HepG2 (cell line): ENCODE results near the gene DCT. TPM values are rescaled to one million over a fixed set of nuclear protein-coding genes. Genes with fewer than 3 reads are reported as not detected.

Experiments used
- ATAC-seq: fragments of 200-7000 bp; cut with Tn5 transposase; 3 replicates; pipeline ENCODE4 v1.9.1; 2020; ENCODE audit warnings: mild to moderate bottlenecking, moderate library complexity
- BruUV-seq: library from RNA; stranded (reverse); fragments of 400-500 nt; replicated peaks from 2 replicates; lab custom pipeline; 2021; lab: Mats Ljungman, UMichigan
- CTCF ChIA-PET: fragments of 300-600 bp; formaldehyde crosslinking; extraction: SDS; loops from one replicate; lab custom pipeline; 2021; ENCODE audit warnings: low total read pairs, inconsistent platforms, low intra/inter-chr PET ratio; lab: Yijun Ruan, JAX
- POLR2A ChIA-PET: fragments of 350-600 bp; sonication (Branson Sonifier 250); formaldehyde crosslinking; loops from one replicate; lab custom pipeline; 2020; ENCODE audit warnings: antibody characterized with exemption, inconsistent platforms; lab: Yijun Ruan, JAX
- DNase-seq: peaks from one replicate; pipeline ENCODE4 v3.0.0-alpha.2; 2015; ENCODE audit warnings: low spot score
- FAIRE-seq: peaks from 3 replicates; lab custom pipeline; 2011; peaks lifted over from hg19 to GRCh38; lab: Jason Lieb, UNC
- H2AFZ ChIP-seq: one replicate; pipeline ENCODE4 v1.6.1; 2011; ENCODE audit warnings: low read length, inconsistent platforms
- H3K27ac ChIP-seq: fragments of 300-600 bp; 3 replicates; pipeline ENCODE4 v1.8.0; 2011; ENCODE audit warnings: mixed run types, mild to moderate bottlenecking, mixed read lengths, low read length, inconsistent platforms; ENCODE audit not compliant: insufficient read depth; ENCODE audit errors: extremely low read length
- H3K27me3 ChIP-seq, 2 experiments: fragments of 200-600 bp in 1 of 2; 2 replicates in 1 of 2; 3 replicates in 1 of 2; pipeline versions ENCODE4 v1.6.0 to v1.8.0; 2011; ENCODE audit warnings: low read length in 2 of 2, mild to moderate bottlenecking in 2 of 2, moderate library complexity in 2 of 2, inconsistent platforms in 1 of 2; ENCODE audit not compliant: insufficient read depth in 2 of 2, control insufficient read depth in 1 of 2
- H3K36me3 ChIP-seq, 2 experiments: fragments of 200-600 bp in 1 of 2; replicated peaks in 1 of 2; 2 replicates in 1 of 2; 3 replicates in 1 of 2; pipeline versions ENCODE4 v1.5.1 to v1.8.0; 2011; ENCODE audit warnings: low read length in 2 of 2, inconsistent platforms in 1 of 2; ENCODE audit not compliant: insufficient read depth in 2 of 2, control insufficient read depth in 1 of 2
- H3K4me1 ChIP-seq: 2 replicates; pipeline ENCODE4 v1.5.1; 2012; ENCODE audit warnings: low read length, inconsistent platforms; ENCODE audit not compliant: insufficient read depth
- H3K4me2 ChIP-seq: 2 replicates; pipeline ENCODE4 v1.6.0; 2011; ENCODE audit warnings: low read depth, low read length, inconsistent platforms
- H3K4me3 ChIP-seq, 3 experiments: fragments of 200-600 bp in 1 of 3; sonication (generic), shearing (Covaris generic) in 1 of 3; replicated peaks in 1 of 3; 2 replicates each; pipeline ENCODE4 v1.5.1; 2011 to 2016; ENCODE audit warnings: low read length in 3 of 3, inconsistent platforms in 2 of 3, low read depth in 2 of 3, mild to moderate bottlenecking in 2 of 3, control low read depth in 1 of 3, mixed read lengths in 1 of 3; ENCODE audit not compliant: insufficient read depth in 1 of 3
- H3K79me2 ChIP-seq: one replicate; pipeline ENCODE4 v1.6.1; 2011; ENCODE audit warnings: low read length, inconsistent platforms; ENCODE audit not compliant: insufficient read depth
- H3K9ac ChIP-seq: 2 replicates; pipeline ENCODE4 v1.6.0; 2011; ENCODE audit warnings: mild to moderate bottlenecking, low read depth, low read length, inconsistent platforms; ENCODE audit not compliant: insufficient read depth
- H3K9me3 ChIP-seq: 2 replicates; pipeline ENCODE4 v1.5.1; 2012; ENCODE audit warnings: mild to moderate bottlenecking, low read length
- H4K20me1 ChIP-seq: 2 replicates; pipeline ENCODE4 v1.6.0; 2011; ENCODE audit warnings: inconsistent platforms, mild to moderate bottlenecking, low read length, moderate library complexity; ENCODE audit not compliant: insufficient read depth
- ATRX ChIP-seq: sonication (generic); formaldehyde crosslinking; IDR thresholded peaks from 2 replicates; pipeline ENCODE4 v1.4.0; 2020; ENCODE audit warnings: missing genetic modification reagents, borderline replicate concordance
- BORCS8-MEF2B ChIP-seq: sonication (generic); formaldehyde crosslinking; IDR thresholded peaks from 2 replicates; pipeline ENCODE4 v1.8.0; 2022; ENCODE audit warnings: mild to moderate bottlenecking, missing genetic modification reagents
- CEBPG ChIP-seq: IDR thresholded peaks from 2 replicates; pipeline ENCODE4 v1.6.1; 2016
- FLYWCH1 ChIP-seq: sonication (generic); formaldehyde crosslinking; IDR thresholded peaks from 2 replicates; pipeline ENCODE4 v1.8.1; 2023; ENCODE audit warnings: mild to moderate bottlenecking, missing genetic modification reagents
- KDM6A ChIP-seq: IDR thresholded peaks from 2 replicates; pipeline ENCODE4 v1.6.1; 2016; ENCODE audit warnings: low read depth
- NFYC ChIP-seq: IDR thresholded peaks from 2 replicates; pipeline ENCODE4 v1.6.1; 2016; ENCODE audit warnings: missing genetic modification reagents, missing compliant biosample characterization
- RAD21 ChIP-seq: fragments of 450-650 bp; formaldehyde crosslinking; IDR thresholded peaks from 2 replicates; pipeline ENCODE4 v1.5.0; 2020; ENCODE audit warnings: mild to moderate bottlenecking
- SP5 ChIP-seq: IDR thresholded peaks from 2 replicates; pipeline ENCODE4 v1.6.1; 2016; ENCODE audit warnings: low read depth, borderline replicate concordance
- WIZ ChIP-seq: sonication (generic); formaldehyde crosslinking; IDR thresholded peaks from 2 replicates; pipeline ENCODE4 v1.5.1; 2020; ENCODE audit warnings: mild to moderate bottlenecking, missing genetic modification reagents
- ZBED4 ChIP-seq: sonication (generic); formaldehyde crosslinking; IDR thresholded peaks from 2 replicates; pipeline ENCODE4 v1.4.0; 2020; ENCODE audit warnings: missing genetic modification reagents, borderline replicate concordance
- ZNF160 ChIP-seq: sonication (generic); formaldehyde crosslinking; IDR thresholded peaks from 2 replicates; pipeline ENCODE4 v1.8.0; 2022; ENCODE audit warnings: mild to moderate bottlenecking, inconsistent platforms, missing genetic modification reagents
- ZNF350 ChIP-seq: sonication (generic); formaldehyde crosslinking; IDR thresholded peaks from 2 replicates; pipeline ENCODE4 v1.4.0; 2020; ENCODE audit warnings: mild to moderate bottlenecking, low read depth, missing genetic modification reagents, borderline replicate concordance
- ZNF775 ChIP-seq: sonication (generic); formaldehyde crosslinking; IDR thresholded peaks from 2 replicates; pipeline ENCODE4 v1.4.0; 2020; ENCODE audit warnings: missing genetic modification reagents, mild to moderate bottlenecking, moderate library complexity, borderline replicate concordance
- ZNF782 ChIP-seq: sonication (generic); formaldehyde crosslinking; IDR thresholded peaks from 2 replicates; pipeline ENCODE4 v1.4.0; 2020; ENCODE audit warnings: missing genetic modification reagents, mild to moderate bottlenecking, borderline replicate concordance
- ZSCAN30 ChIP-seq: sonication (generic); formaldehyde crosslinking; IDR thresholded peaks from 2 replicates; pipeline ENCODE4 v1.5.0; 2020; ENCODE audit warnings: mild to moderate bottlenecking, missing genetic modification reagents
- WGBS: methylation state at CpG from one replicate; pipeline ENCODE4 v1.1.6; 2017; ENCODE audit warnings: low lambda C conversion rate; 5-methylcytosine and 5-hydroxymethylcytosine counted together
- in situ Hi-C: cut with HindIII; loops from 2 replicates; pipeline ENCODE4 v1.10.0; 2017; ENCODE audit warnings: low pct_unique_long_range_greater_than_20kb; ENCODE audit not compliant: extremely low pct_ligation_motif_present
- intact Hi-C: fragments of 100-400 bp; cut with micrococcal nuclease; formaldehyde crosslinking; loops from one replicate; pipeline ENCODE4 v1.10.0; 2022; ENCODE audit not compliant: unreplicated experiment
- polyA plus RNA-seq, 8 experiments: library from polyadenylated mRNA; depleted of rRNA in 3 of 8; stranded (reverse) in 7 of 8; unstranded in 1 of 8; fragments of >200 nt; fragmentation: Illumina TruSeq in 4 of 8; extraction: Trizol in 4 of 8; gene quantifications; 2 replicates each; pipeline versions ENCODE4 v1.2.1 to v1.2.3, GENCODE V29; 2011 to 2016; ENCODE audit warnings: low read depth in 4 of 8, missing spikeins in 1 of 8, mixed read lengths in 1 of 8; ENCODE audit not compliant: insufficient read depth in 1 of 8
- total RNA-seq, 5 experiments: library from RNA; depleted of rRNA; stranded (reverse); fragments of >200 nt; fragmentation: Illumina TruSeq; extraction: Trizol; gene quantifications; 2 replicates each; pipeline ENCODE4 v1.2.3, GENCODE V29; 2016; ENCODE audit warnings: low read depth in 1 of 5
- TF ChIP-seq, protein P1 (sequence below): IDR thresholded peaks from 2 replicates; pipeline ENCODE4 v1.6.1; 2012; ENCODE audit warnings: low read depth, low read length, improper control_type of control experiment
- TF ChIP-seq, protein P2 (sequence below): sonication (generic); formaldehyde crosslinking; IDR thresholded peaks from 2 replicates; pipeline ENCODE4 v1.5.0; 2020; ENCODE audit warnings: missing genetic modification reagents
- TF ChIP-seq, protein P3 (sequence below): sonication (generic); formaldehyde crosslinking; IDR thresholded peaks from 2 replicates; pipeline ENCODE4 v1.9.0; 2021; ENCODE audit warnings: missing genetic modification reagents, borderline replicate concordance

DCT gene
- total and polyA plus RNA-seq, 2 of the 13 experiments (the other 11 are each of a cell fraction or from before 2014, with no cell fraction given), result not detected

DNA sequence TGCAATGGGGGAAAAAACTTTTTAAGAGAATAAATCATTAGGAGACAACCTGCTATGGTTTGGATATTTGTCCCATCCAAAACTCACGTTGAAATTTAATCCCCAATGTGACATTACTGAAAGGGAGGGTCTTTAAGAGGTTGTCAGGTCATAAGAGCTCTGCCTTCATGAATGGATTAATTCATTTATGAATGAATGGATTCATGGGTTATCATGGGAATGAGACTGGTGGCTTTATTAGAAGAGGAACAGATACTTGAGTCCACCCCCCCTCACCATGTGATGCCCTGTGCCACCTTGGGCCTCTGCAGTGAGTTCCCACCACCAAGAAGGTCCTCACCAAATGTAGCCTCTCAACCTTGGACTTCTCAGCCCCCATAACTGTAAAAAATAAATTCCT lies 37.0 kb upstream of the DCT start:
- Histone ChIP-seq H2AFZ (no peak overlapping the region), H3K4me3 (no peak overlapping the region), H3K4me2 (no peak overlapping the region), H3K9me3 (no peaks in the 10 kb centered on the region), H3K79me2 (no peaks in the 10 kb centered on the region), H4K20me1 (no peaks in the 10 kb centered on the region), H3K4me1 (no peaks in the 10 kb centered on the region), H3K27me3 (peaks cover 0 to 4% of the 10 kb centered on the region in 2 experiments; a peak in 1 of 5 replicates), H3K27ac (no peak overlapping the region), H3K9ac (no peak overlapping the region), H3K36me3 (no peaks in the 10 kb centered on the region)
- WGBS, result 0% methylated on average over 1 of the region's 1 CpG
- DNase-seq (no peak), FAIRE-seq (no peak), ATAC-seq (no peak)
- in situ Hi-C loops (no loop called here), intact Hi-C loops (no loop called here)
- ChIA-PET POLR2A (no interaction called here), CTCF (no interaction called here)
- no TSS peak for BruUV-seq
- no peak for TF ChIP-seq BORCS8-MEF2B
- no peak for TF ChIP-seq FLYWCH1 (CRISPR knock-in tag)
- no peak for TF ChIP-seq RAD21 (CRISPR knock-in tag)
- TF ChIP-seq ZSCAN30, result no peak
- no peak for TF ChIP-seq ZNF350 (CRISPR knock-in tag)
- no peak for TF ChIP-seq WIZ
- TF ChIP-seq SP5 (CRISPR knock-in tag), result no peak
- no peak for TF ChIP-seq KDM6A
- no peak for TF ChIP-seq ZBED4 (CRISPR knock-in tag)
- TF ChIP-seq ZNF782 (CRISPR knock-in tag), result no peak
- TF ChIP-seq, protein P1, sequence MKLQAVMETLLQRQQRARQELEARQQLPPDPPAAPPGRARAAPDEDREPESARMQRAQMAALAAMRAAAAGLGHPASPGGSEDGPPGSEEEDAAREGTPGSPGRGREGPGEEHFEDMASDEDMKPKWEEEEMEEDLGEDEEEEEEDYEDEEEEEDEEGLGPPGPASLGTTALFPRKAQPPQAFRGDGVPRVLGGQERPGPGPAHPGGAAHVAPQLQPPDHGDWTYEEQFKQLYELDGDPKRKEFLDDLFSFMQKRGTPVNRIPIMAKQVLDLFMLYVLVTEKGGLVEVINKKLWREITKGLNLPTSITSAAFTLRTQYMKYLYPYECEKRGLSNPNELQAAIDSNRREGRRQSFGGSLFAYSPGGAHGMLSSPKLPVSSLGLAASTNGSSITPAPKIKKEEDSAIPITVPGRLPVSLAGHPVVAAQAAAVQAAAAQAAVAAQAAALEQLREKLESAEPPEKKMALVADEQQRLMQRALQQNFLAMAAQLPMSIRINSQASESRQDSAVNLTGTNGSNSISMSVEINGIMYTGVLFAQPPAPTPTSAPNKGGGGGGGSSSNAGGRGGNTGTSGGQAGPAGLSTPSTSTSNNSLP, result no peak
- no peak for TF ChIP-seq CEBPG
- no peak for TF ChIP-seq NFYC
- no peak for TF ChIP-seq ZNF160 (CRISPR knock-in tag)
- no peak for TF ChIP-seq ATRX (CRISPR knock-in tag)
- no peak for TF ChIP-seq ZNF775 (CRISPR knock-in tag)
- TF ChIP-seq, protein P2, sequence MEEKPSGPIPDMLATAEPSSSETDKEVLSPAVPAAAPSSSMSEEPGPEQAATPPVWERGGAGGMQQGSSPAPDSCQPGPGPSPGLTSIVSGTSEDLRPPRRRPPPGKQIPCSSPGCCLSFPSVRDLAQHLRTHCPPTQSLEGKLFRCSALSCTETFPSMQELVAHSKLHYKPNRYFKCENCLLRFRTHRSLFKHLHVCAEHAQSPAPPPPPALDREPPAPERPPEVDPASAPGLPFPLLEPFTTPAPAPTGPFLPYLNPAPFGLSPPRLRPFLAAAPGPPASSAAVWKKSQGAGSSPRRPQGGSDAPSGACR, result no peak
- TF ChIP-seq, protein P3, sequence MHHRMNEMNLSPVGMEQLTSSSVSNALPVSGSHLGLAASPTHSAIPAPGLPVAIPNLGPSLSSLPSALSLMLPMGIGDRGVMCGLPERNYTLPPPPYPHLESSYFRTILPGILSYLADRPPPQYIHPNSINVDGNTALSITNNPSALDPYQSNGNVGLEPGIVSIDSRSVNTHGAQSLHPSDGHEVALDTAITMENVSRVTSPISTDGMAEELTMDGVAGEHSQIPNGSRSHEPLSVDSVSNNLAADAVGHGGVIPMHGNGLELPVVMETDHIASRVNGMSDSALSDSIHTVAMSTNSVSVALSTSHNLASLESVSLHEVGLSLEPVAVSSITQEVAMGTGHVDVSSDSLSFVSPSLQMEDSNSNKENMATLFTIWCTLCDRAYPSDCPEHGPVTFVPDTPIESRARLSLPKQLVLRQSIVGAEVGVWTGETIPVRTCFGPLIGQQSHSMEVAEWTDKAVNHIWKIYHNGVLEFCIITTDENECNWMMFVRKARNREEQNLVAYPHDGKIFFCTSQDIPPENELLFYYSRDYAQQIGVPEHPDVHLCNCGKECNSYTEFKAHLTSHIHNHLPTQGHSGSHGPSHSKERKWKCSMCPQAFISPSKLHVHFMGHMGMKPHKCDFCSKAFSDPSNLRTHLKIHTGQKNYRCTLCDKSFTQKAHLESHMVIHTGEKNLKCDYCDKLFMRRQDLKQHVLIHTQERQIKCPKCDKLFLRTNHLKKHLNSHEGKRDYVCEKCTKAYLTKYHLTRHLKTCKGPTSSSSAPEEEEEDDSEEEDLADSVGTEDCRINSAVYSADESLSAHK, result no peak
